ENCODE data around the gene NFASC.

Gene NFASC

GRCh38 chr1:204863024-204863423 is 7.6 kb upstream of the NFASC start:
- no peak for TF ChIP-seq EZH2phosphoT487 (IDR thresholded peaks at IDR 0.05; ENCODE audit: low read length)
- no peak for TF ChIP-seq EZH2 (optimal IDR thresholded peaks at IDR 0.05; ENCODE audit: low read depth, low read length)
- no peak for TF ChIP-seq CTCF (IDR thresholded peaks at IDR 0.05; ENCODE audit: low read length)
- no peaks in the 10 kb centered on the region for H3K79me2 ChIP-seq (ENCODE audit: low read length)
- H3K4me1 ChIP-seq (ENCODE audit: low read length): no peaks in the 10 kb centered on the region
- no peak for DNase-seq
- H4K20me1 ChIP-seq (ENCODE audit: insufficient read depth, low read length): no peaks in the 10 kb centered on the region
- H3K36me3 ChIP-seq (replicated peaks; ENCODE audit: insufficient read depth, low read length): no peaks in the 10 kb centered on the region
- no peak overlapping the region for H3K4me2 ChIP-seq (ENCODE audit: low read depth, low read length)
- no peaks in the 10 kb centered on the region for H3K27me3 ChIP-seq (replicated peaks; ENCODE audit: insufficient read depth, low read length)
- H3K4me3 ChIP-seq (ENCODE audit: low read length): no peak overlapping the region
- H3K9me2 ChIP-seq (replicated peaks; ENCODE audit: insufficient read depth, low read length): no peaks in the 10 kb centered on the region
- H3K27ac ChIP-seq (ENCODE audit: low read length): no peak overlapping the region
- no peaks in the 10 kb centered on the region for H3K9me3 ChIP-seq (replicated peaks; ENCODE audit: insufficient read depth, low read length)
- H2AFZ ChIP-seq (ENCODE audit: low read length): no peak overlapping the region
- no peak overlapping the region for H3K9ac ChIP-seq (ENCODE audit: low read length)
- H3F3A ChIP-seq (ENCODE audit: insufficient read depth, low read length): no peaks in the 10 kb centered on the region

- Histone ChIP-seq H3K79me2 (ENCODE audit: low read length) (no peaks in the 10 kb centered on the region), H3K9me2 (replicated peaks; ENCODE audit: insufficient read depth, low read length) (no peaks in the 10 kb centered on the region), H3K27ac (ENCODE audit: low read length) (no peak overlapping the region), H3K27me3 (replicated peaks; ENCODE audit: insufficient read depth, low read length) (no peaks in the 10 kb centered on the region), H3K4me1 (ENCODE audit: low read length) (no peaks in the 10 kb centered on the region), H4K20me1 (ENCODE audit: insufficient read depth, low read length) (no peaks in the 10 kb centered on the region), H3K4me3 (ENCODE audit: low read length) (no peak overlapping the region), H3K9ac (ENCODE audit: low read length) (no peak overlapping the region), H3K36me3 (replicated peaks; ENCODE audit: insufficient read depth, low read length) (no peaks in the 10 kb centered on the region), H2AFZ (ENCODE audit: low read length) (no peak overlapping the region), H3K4me2 (ENCODE audit: low read depth, low read length) (no peak overlapping the region), H3F3A (ENCODE audit: insufficient read depth, low read length) (no peaks in the 10 kb centered on the region), H3K9me3 (replicated peaks; ENCODE audit: insufficient read depth, low read length) (no peaks in the 10 kb centered on the region)
- no peak for TF ChIP-seq EZH2phosphoT487 (IDR thresholded peaks at IDR 0.05; ENCODE audit: low read length)
- TF ChIP-seq EZH2 (optimal IDR thresholded peaks at IDR 0.05; ENCODE audit: low read depth, low read length): no peak
- no peak for TF ChIP-seq CTCF (IDR thresholded peaks at IDR 0.05; ENCODE audit: low read length)
- DNase-seq: no peak
Measured at GRCh38 chr1:204863730-204864129, 6.9 kb upstream of the NFASC start.

DNA sequence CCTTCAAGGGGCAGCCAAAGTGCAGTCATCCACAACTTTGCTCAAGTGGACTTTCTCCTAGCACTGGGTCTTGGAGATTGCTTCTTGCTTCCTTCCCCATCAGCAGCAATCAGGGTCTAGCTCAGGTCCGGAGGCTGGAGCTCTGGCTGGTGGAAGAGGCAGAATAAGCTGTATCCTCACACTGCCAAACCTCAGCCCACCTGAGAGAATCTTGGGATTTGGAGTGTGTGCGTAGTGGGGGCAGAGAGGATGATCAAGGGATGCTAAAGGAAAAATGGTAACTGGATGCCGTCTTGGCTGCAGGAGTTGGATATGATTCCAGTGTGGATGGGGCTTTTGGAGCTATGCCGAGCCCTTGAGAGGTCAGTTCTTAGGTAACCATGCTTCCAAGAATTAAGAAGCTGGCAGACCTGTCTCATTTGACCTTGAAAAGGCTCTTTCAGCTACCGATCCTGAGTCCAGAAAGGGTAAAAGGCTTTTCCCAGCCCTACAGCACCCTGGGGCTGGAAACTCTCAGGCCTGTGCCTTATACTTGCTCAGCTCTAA is 4.5 kb upstream of the NFASC start:
- H3K27me3 ChIP-seq (replicated peaks; ENCODE audit: insufficient read depth, low read length): no peaks in the 10 kb centered on the region

More for the DNA sequence above, 4.5 kb upstream of the NFASC start:
- H3K4me2 ChIP-seq (ENCODE audit: low read depth, low read length): no peak overlapping the region
- no peak for DNase-seq
- no peaks in the 10 kb centered on the region for H3K4me1 ChIP-seq (ENCODE audit: low read length)
- no peaks in the 10 kb centered on the region for H3K79me2 ChIP-seq (ENCODE audit: low read length)
- no peak overlapping the region for H2AFZ ChIP-seq (ENCODE audit: low read length)
- no peak overlapping the region for H3K9ac ChIP-seq (ENCODE audit: low read length)
- H3K27ac ChIP-seq (ENCODE audit: low read length): no peak overlapping the region
- H3K4me3 ChIP-seq (ENCODE audit: low read length): no peak overlapping the region
- H3F3A ChIP-seq (ENCODE audit: insufficient read depth, low read length): no peaks in the 10 kb centered on the region
- H4K20me1 ChIP-seq (ENCODE audit: insufficient read depth, low read length): no peaks in the 10 kb centered on the region
- H3K9me3 ChIP-seq (replicated peaks; ENCODE audit: insufficient read depth, low read length): no peaks in the 10 kb centered on the region
- no peaks in the 10 kb centered on the region for H3K9me2 ChIP-seq (replicated peaks; ENCODE audit: insufficient read depth, low read length)
- H3K36me3 ChIP-seq (replicated peaks; ENCODE audit: insufficient read depth, low read length): no peaks in the 10 kb centered on the region
- no peak for TF ChIP-seq CTCF (IDR thresholded peaks at IDR 0.05; ENCODE audit: low read length)
- TF ChIP-seq EZH2 (optimal IDR thresholded peaks at IDR 0.05; ENCODE audit: low read depth, low read length): no peak
- TF ChIP-seq EZH2phosphoT487 (IDR thresholded peaks at IDR 0.05; ENCODE audit: low read length): no peak

All from MM.1S (cell line).